Adrenal gland (tissue), 5 donors: ENCODE results near the gene INTS1.

Source experiments
- CTCF ChIP-seq, 6 experiments: fragments of 450-650 bp in 4 of 6; fragments of 200-600 bp in 2 of 6; sonication (generic) in 1 of 6; IDR thresholded peaks; 1 replicate in 5 of 6; 2 replicates in 1 of 6; pipeline versions ENCODE4 v1.5.1 to v1.8.0; 2016 to 2021; ENCODE audit warnings: antibody characterized with exemption in 6 of 6, mild to moderate bottlenecking in 2 of 6, moderate library complexity in 1 of 6
- POLR2A ChIP-seq, 2 donors: fragments of 450-650 bp; IDR thresholded peaks; one replicate each; pipeline ENCODE4 v1.6.1; 2017; ENCODE audit warnings: antibody characterized with exemption in 2 of 2, mild to moderate bottlenecking in 2 of 2, moderate library complexity in 1 of 2
- donor health status: DM: no; HTN: no; CAD: no.

DNA sequence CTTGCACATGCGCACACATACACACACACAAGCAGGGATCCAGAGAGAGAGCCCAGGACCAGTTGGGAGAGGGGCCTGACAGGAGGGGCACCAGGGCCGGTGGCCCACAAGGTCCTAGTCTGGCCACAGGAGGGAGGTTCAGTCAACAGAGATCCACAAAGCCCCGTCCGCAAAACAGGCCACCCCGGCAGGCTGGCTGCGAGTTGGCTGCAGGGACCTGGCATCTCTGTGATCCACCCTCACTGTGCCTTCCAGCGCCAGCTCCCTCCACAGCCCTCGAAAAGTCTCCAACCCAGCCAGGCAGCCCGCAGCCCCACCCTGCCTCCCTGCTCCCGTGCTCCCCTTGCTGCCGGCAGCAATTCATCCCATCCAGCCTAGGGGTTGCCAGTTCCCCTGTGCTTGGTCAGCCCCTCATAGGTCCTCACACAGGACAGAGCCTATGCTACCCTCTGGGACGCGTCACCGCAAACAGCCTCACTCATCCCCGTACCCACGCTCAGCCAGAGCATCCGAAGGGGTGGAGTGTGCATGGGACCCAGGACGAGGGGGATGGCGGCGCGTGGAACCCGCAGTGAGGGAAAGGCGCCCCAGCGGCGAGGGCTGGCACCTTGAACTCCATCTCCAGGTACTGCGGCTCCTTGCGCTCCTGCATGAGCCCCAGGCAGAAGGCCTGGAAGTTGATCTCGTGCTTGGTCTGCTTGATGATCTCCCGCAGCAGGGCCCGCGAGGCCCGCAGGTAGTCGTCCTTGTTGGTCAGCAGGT lies 7.5 kb downstream of the INTS1 start:
- TF ChIP-seq CTCF (IDR thresholded peaks at IDR 0.05) (no peak), POLR2A (IDR thresholded peaks at IDR 0.05) (no peak)
